ENCODE measurements around the gene LAMP2. TPM values are rescaled to one million over a fixed set of nuclear protein-coding genes. Genes with fewer than 3 reads are reported as not detected.

The LAMP2 gene
- total and polyA plus RNA-seq, 2 donors (not counting 3 experiments of a cell fraction or from before 2014, with no cell fraction given), result 108 to 135 TPM

- CTCF ChIA-PET, result no interaction called here
Observed at GRCh38 chrX:120378570-120378969, 90.5 kb downstream of the LAMP2 start.

More at GRCh38 chrX:120378570-120378969, 90.5 kb downstream of the LAMP2 start:
- no peak for FAIRE-seq
- Histone ChIP-seq H3K36me3 (ENCODE audit: control insufficient read depth in 2 of 2, extremely low read depth in 1 of 2, insufficient read depth in 2 of 2, low read length in 2 of 2) (no peaks in the 10 kb centered on the region), H2AFZ (ENCODE audit: low read depth, low read length) (no peak overlapping the region), H3K4me3 (replicated peaks in 1 of 3; ENCODE audit: insufficient read depth in 1 of 3, low read depth in 1 of 3, low read length in 3 of 3) (no peak overlapping the region), H3K9me1 (replicated peaks; ENCODE audit: control insufficient read depth, extremely low read depth, insufficient read depth, low read length) (no peaks in the 10 kb centered on the region), H3K27ac (ENCODE audit: insufficient read depth, low read depth, low read length) (no peak overlapping the region), H4K20me1 (replicated peaks; ENCODE audit: control insufficient read depth, extremely low read depth, insufficient read depth, low read length) (no peaks in the 10 kb centered on the region), H3K79me2 (ENCODE audit: control insufficient read depth, insufficient read depth, low read length) (no peaks in the 10 kb centered on the region), H3K4me2 (ENCODE audit: insufficient read depth, low read length) (no peak overlapping the region), H3K9ac (replicated peaks; ENCODE audit: extremely low read depth, insufficient read depth, low read length) (no peak overlapping the region), H3K9me3 (replicated peaks; ENCODE audit: control insufficient read depth, insufficient read depth, low read length) (no peaks in the 10 kb centered on the region), H3K4me1 (ENCODE audit: control insufficient read depth, extremely low read depth, insufficient read depth, low read length) (no peaks in the 10 kb centered on the region), H3K27me3 (ENCODE audit: control insufficient read depth in 2 of 2, insufficient read depth in 2 of 2, low read length in 2 of 2) (peaks cover 3 to 5% of the 10 kb centered on the region in 2 experiments)
- no peak for TF ChIP-seq JUN (IDR thresholded peaks at IDR 0.05; ENCODE audit: borderline replicate concordance, insufficient read depth, insufficient read length, low read depth)
- TF ChIP-seq POLR2AphosphoS5 (IDR thresholded peaks at IDR 0.05; ENCODE audit: insufficient read depth, low read depth, low read length), result no peak
- no peak for TF ChIP-seq FOS (IDR thresholded peaks at IDR 0.05; ENCODE audit: borderline replicate concordance, insufficient read depth, low read length)
- no peak for TF ChIP-seq EZH2 (IDR thresholded peaks at IDR 0.05; ENCODE audit: borderline replicate concordance, low read depth, low read length, severe bottlenecking)
- TF ChIP-seq, protein P1, sequence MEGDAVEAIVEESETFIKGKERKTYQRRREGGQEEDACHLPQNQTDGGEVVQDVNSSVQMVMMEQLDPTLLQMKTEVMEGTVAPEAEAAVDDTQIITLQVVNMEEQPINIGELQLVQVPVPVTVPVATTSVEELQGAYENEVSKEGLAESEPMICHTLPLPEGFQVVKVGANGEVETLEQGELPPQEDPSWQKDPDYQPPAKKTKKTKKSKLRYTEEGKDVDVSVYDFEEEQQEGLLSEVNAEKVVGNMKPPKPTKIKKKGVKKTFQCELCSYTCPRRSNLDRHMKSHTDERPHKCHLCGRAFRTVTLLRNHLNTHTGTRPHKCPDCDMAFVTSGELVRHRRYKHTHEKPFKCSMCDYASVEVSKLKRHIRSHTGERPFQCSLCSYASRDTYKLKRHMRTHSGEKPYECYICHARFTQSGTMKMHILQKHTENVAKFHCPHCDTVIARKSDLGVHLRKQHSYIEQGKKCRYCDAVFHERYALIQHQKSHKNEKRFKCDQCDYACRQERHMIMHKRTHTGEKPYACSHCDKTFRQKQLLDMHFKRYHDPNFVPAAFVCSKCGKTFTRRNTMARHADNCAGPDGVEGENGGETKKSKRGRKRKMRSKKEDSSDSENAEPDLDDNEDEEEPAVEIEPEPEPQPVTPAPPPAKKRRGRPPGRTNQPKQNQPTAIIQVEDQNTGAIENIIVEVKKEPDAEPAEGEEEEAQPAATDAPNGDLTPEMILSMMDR (IDR thresholded peaks at IDR 0.05; ENCODE audit: extremely low read depth in 1 of 2, insufficient read depth in 1 of 2, low read depth in 1 of 2, low read length in 2 of 2), result no peak
- no peak for TF ChIP-seq POLR2A (IDR thresholded peaks at IDR 0.05; ENCODE audit: low read depth, low read length)
- TF ChIP-seq MYC (IDR thresholded peaks at IDR 0.05; ENCODE audit: low read depth, low read length), result no peak
- TF ChIP-seq GATA2 (IDR thresholded peaks at IDR 0.05; ENCODE audit: insufficient read depth, insufficient read length, low read depth, low read length), result no peak
- no peak for TF ChIP-seq MAX (IDR thresholded peaks at IDR 0.05; ENCODE audit: insufficient read depth, insufficient read length)
- BruUV-seq (replicated peaks), result no TSS peak
- intact Hi-C loops (cut with micrococcal nuclease), result no loop called here
- POLR2A ChIA-PET, result no interaction called here
- dilution Hi-C loops (cut with MboI; ENCODE audit: extremely low pct_ligation_motif_present, low sequenced_read_pairs), result no loop called here
- no peak for DNase-seq (ENCODE audit: low read depth, low spot score)

Small RNA genes within 50 kb of the gene (small RNA-seq; reads per million reads assigned to genes)
- gene RNU7-37P (ENCODE audit: insufficient read depth, insufficient read length, low read depth, low replicate concordance), result not detected

Other genes with a start within 250 kb of the LAMP2 start
- 16.3 and 16.6 TPM in 2 replicates for gene ZBTB33, start 218.5 kb downstream of the LAMP2 start, total RNA-seq
- 2.4 and 3.7 TPM in 2 replicates for gene ZBTB33, start 218.5 kb downstream of the LAMP2 start, polyA plus RNA-seq
- gene TMEM255A, start 157.8 kb downstream of the LAMP2 start, total RNA-seq, result not detected in 2 replicates
- not detected in 2 replicates for gene TMEM255A, start 157.8 kb downstream of the LAMP2 start, polyA plus RNA-seq
- gene ATP1B4, start 107.2 kb downstream of the LAMP2 start, total RNA-seq, result not detected in 2 replicates
- not detected in 2 replicates for gene ATP1B4, start 107.2 kb downstream of the LAMP2 start, polyA plus RNA-seq
- gene CUL4B, start 91.7 kb upstream of the LAMP2 start, total RNA-seq, result 84.3 and 90.0 TPM in 2 replicates
- 22.2 and 22.9 TPM in 2 replicates for gene CUL4B, start 91.7 kb upstream of the LAMP2 start, polyA plus RNA-seq
- gene MCTS1, start 134.8 kb upstream of the LAMP2 start, total RNA-seq, result 63.2 and 70.0 TPM in 2 replicates
- gene MCTS1, start 134.8 kb upstream of the LAMP2 start, polyA plus RNA-seq, result 26.0 and 36.1 TPM in 2 replicates
- 32.9 and 34.6 TPM in 2 replicates for gene C1GALT1C1, start 160.8 kb upstream of the LAMP2 start, total RNA-seq
- 21.7 and 28.6 TPM in 2 replicates for gene C1GALT1C1, start 160.8 kb upstream of the LAMP2 start, polyA plus RNA-seq

All from endothelial cell of umbilical vein (primary cell).